ENCODE data around the gene DOHH. TPM values are rescaled to one million over a fixed set of nuclear protein-coding genes. Genes with fewer than 3 reads are reported as not detected.

Gene DOHH
- total RNA-seq, 1 experiment from 2014 or later, result 53.9 TPM

GRCh38 chr19:3469638-3470499 is 30.6 kb downstream of the DOHH start:
- in situ Hi-C loops (cut with HindIII; ENCODE audit: low sequenced_read_pairs), result no loop called here
- no peak for DNase-seq (ENCODE audit: low spot score)

GRCh38 chr19:3468211-3468610 is 32.3 kb downstream of the DOHH start:
- in situ Hi-C loops (cut with HindIII; ENCODE audit: low sequenced_read_pairs), result no loop called here

GRCh38 chr19:3467437-3468198 is 32.9 kb downstream of the DOHH start:
- in situ Hi-C loops (cut with HindIII; ENCODE audit: low sequenced_read_pairs), result no loop called here
- DNase-seq (ENCODE audit: low spot score), result no peak

More at GRCh38 chr19:3468211-3468610, 32.3 kb downstream of the DOHH start:
- no peak for DNase-seq (ENCODE audit: low spot score)

GRCh38 chr19:3466635-3467034 is 33.8 kb downstream of the DOHH start:
- in situ Hi-C loops (cut with HindIII; ENCODE audit: low sequenced_read_pairs), result no loop called here
- peak; percentile 48 for DNase-seq (ENCODE audit: low spot score)

- in situ Hi-C loops (cut with HindIII; ENCODE audit: low sequenced_read_pairs), result no loop called here
- DNase-seq (ENCODE audit: low spot score), result no peak
These were observed 34.9 kb downstream of the DOHH start for GRCh38 chr19:3465552-3465951.

GRCh38 chr19:3464587-3465235 is 35.8 kb downstream of the DOHH start:
- in situ Hi-C loops (cut with HindIII; ENCODE audit: low sequenced_read_pairs), result no loop called here
- no peak for DNase-seq (ENCODE audit: low spot score)

GRCh38 chr19:3463714-3464586 is 36.5 kb downstream of the DOHH start:
- in situ Hi-C loops (cut with HindIII; ENCODE audit: low sequenced_read_pairs), result no loop called here

GRCh38 chr19:3462991-3463713 is 37.3 kb downstream of the DOHH start:
- in situ Hi-C loops (cut with HindIII; ENCODE audit: low sequenced_read_pairs), result no loop called here
- no peak for DNase-seq (ENCODE audit: low spot score)

More at GRCh38 chr19:3463714-3464586, 36.5 kb downstream of the DOHH start:
- no peak for DNase-seq (ENCODE audit: low spot score)

- in situ Hi-C loops (cut with HindIII; ENCODE audit: low sequenced_read_pairs), result no loop called here
- DNase-seq (ENCODE audit: low spot score), result no peak
These were observed 40.4 kb downstream of the DOHH start for GRCh38 chr19:3459965-3460582.

- no peak for DNase-seq (ENCODE audit: low spot score)
- in situ Hi-C loops (cut with HindIII; ENCODE audit: low sequenced_read_pairs), result no loop called here
These were observed 41.2 kb downstream of the DOHH start for GRCh38 chr19:3459089-3459881.

GRCh38 chr19:3458229-3459088 is 42.0 kb downstream of the DOHH start:
- in situ Hi-C loops (cut with HindIII; ENCODE audit: low sequenced_read_pairs), result no loop called here
- no peak for DNase-seq (ENCODE audit: low spot score)

GRCh38 chr19:3457528-3458228 is 42.8 kb downstream of the DOHH start:
- DNase-seq (ENCODE audit: low spot score), result no peak
- in situ Hi-C loops (cut with HindIII; ENCODE audit: low sequenced_read_pairs), result no loop called here

- in situ Hi-C loops (cut with HindIII; ENCODE audit: low sequenced_read_pairs), result no loop called here
- no peak for DNase-seq (ENCODE audit: low spot score)
These were observed 43.4 kb downstream of the DOHH start for GRCh38 chr19:3456925-3457527.

GRCh38 chr19:3455960-3456601 is 44.4 kb downstream of the DOHH start:
- DNase-seq (ENCODE audit: low spot score), result no peak
- in situ Hi-C loops (cut with HindIII; ENCODE audit: low sequenced_read_pairs), result no loop called here

GRCh38 chr19:3455393-3455955 is 45.0 kb downstream of the DOHH start:
- no peak for DNase-seq (ENCODE audit: low spot score)
- in situ Hi-C loops (cut with HindIII; ENCODE audit: low sequenced_read_pairs), result no loop called here
